RCC 7860 (cell line): ENCODE measurements around the gene KRTAP12-3.
"Not testable (repeated sequence)": the region's sequence is repeated elsewhere in the genome, so short reads cannot be mapped to it uniquely, and the experiment has no call there.

Experiments
- DNase-seq: peaks from one replicate; pipeline ENCODE4 v3.0.0-alpha.2; 2015; ENCODE audit warnings: low spot score
- FAIRE-seq: peaks from 2 replicates; lab custom pipeline; 2012; peaks lifted over from hg19 to GRCh38; lab: Jason Lieb, UNC

Gene KRTAP12-3

DNA sequence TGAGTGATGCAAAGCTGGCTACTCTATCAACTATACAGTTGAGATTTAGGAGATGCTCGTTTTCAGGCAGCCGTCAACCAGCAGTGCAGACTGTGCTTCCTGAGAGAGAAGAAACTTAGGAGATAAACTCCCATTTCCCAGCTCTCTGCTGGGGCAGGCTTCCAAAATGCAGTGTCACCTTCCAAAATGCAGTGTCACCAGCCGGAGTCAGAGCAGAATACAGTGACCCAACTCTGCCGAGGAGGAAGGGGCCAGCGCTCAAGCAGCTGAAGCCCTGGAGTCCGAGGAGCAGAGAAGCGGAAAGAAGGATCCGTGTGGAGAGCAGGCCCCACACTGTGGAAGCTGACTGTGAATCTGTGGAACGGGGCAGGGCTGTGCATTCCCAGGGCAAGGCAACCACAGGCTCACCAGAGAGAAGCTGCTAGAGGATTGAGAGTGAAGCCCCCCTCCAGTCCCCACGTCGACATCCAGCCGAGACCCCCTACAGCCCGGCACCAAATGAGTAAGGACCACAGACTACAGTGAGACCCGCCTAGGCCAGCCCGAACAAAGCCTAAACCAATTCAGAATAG, 24.9 kb downstream of the KRTAP12-3 start:
- FAIRE-seq (no peak), DNase-seq (no peak)

DNA sequence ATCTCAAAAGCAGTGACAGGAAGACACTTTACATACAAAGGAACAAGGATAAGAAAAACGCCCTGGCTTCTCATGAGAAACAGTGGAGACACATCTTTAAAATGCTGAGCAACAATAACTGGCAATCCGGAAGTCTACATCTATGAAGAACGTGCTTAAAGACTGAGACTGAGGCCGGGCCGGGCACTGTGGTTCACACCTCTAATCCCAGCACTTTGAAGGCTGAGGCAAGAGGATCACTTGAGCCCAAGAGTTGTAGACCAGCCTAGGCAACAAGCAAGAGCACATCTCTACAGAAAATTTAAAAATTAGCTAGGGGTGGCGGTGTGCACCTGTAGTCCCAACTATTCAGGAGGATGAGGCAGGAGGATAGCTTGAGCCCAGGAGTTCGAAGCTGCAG, 26.3 kb downstream of the KRTAP12-3 start:
- DNase-seq (no peak), FAIRE-seq (no peak)

- no peak for DNase-seq
- no peak for FAIRE-seq
These were observed 26.8 kb downstream of the KRTAP12-3 start for GRCh38 chr21:44684483-44684882.

DNA sequence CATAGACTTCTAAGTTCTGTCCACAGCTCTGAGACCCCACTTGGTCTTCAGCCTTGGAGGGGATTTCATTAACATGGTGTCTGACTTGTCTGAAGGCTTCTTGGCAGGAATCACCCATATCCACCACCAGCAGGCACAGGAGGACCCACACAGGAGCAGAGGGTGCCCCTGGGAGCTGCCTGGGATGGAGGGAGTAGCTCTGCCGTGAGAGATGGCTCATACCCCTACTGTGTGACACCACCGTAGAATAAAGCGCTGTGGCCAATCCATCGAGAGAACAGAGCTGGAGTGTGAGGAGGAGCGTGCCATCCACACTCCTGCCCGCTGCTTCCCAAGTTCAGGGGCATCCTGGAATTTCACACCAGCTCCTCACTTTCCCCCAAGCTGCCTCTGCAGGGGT, 27.3 kb downstream of the KRTAP12-3 start:
- FAIRE-seq: not testable (repeated sequence)

GRCh38 chr21:44686000-44686781, 28.5 kb downstream of the KRTAP12-3 start:
- DNase-seq: no peak
- no peak for FAIRE-seq

More for the DNA sequence above, 27.3 kb downstream of the KRTAP12-3 start:
- DNase-seq: not testable (repeated sequence)

DNA sequence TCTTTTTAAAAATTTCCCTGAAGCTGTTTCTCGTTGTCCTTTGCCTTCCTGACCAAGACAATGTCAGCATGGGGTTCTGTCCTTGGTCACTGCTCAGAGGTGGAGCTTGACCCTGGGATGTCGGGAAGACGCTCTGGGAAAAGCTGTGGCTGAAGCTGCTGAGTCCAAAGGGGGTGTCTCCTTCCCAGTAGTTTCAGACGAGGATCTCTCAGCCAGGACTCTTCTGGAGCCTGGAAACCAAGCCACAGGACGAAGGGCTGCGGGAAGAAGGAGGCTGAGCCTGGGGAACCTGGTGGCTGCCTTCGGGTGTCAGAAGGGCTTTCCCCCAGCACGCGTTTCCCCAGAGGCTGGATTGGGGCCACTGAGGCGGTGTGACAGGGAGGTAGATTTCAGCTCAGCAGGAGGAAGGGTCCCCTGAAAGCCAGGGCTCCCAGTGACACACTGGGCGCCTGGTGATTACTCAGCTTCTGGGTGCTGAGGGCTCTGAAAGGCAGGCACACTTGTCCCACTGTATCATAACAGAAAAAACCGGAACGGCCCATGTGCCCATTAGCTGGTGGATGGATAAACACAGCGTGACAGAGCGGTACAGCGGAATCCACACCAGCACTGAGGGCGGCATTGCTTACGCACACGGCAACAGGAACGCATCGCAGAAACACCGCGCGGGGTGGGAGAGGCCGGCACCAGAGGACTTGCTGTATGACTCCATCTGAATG, 29.3 kb downstream of the KRTAP12-3 start:
- DNase-seq (no peak), FAIRE-seq (no peak)

GRCh38 chr21:44687671-44688070, 29.9 kb downstream of the KRTAP12-3 start:
- FAIRE-seq (no peak), DNase-seq (no peak)

DNA sequence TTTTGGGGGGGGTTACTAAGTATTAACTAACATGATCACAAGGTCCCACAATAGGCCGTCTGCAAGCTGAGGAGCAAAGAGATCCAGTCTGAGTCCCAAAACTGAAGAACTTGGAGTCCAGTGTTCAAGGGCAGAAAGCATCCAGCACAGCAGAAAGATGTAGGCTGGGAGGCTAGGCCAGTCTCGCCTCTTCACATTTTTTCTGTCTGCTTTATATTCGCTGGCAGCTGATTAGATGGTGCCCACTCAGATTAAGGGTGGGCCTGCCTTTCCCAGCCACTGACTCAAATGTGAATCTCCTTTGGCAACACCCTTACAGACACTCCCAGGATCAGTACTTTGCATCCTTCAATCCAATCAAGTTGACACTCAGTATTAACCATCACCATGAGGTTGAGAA, 32.0 kb downstream of the KRTAP12-3 start:
- DNase-seq, FAIRE-seq: not testable (repeated sequence)

- DNase-seq: no peak
- FAIRE-seq: no peak
These were observed 34.0 kb downstream of the KRTAP12-3 start for GRCh38 chr21:44691686-44692085.

DNA sequence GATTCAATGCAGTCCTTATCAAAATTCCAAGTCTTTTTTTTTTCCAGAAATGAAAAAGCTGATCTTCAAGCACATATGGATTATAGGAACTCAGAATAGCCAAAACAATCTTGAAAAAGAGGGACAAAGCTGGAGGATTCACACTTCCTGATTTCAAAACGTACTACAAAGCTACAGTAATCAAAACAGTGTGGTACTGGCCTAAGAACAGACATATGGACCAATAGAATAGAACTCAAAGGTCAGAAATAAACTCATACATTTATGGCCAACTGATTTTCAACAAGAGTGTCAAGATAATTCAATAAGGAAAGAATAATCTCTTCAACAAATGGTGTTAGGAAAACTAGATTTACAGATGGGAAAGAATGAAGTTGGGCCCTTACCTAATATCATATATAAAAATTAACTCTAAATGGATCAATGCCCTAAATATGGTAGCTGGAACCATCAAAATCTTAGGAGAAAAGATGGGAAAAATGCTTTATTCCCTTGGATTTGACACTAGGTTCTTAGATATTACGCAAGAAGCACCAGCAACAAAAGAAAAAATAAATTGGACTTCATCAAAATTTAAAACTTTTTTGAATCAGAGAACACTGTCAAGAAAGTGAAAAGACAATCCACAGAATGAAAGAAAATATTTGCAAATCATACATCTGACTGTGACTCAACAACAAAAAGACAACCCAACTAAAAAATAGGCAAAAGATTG, 35.2 kb downstream of the KRTAP12-3 start:
- DNase-seq (no peak), FAIRE-seq (no peak)

GRCh38 chr21:44694776-44695175, 37.0 kb downstream of the KRTAP12-3 start:
- DNase-seq (no peak), FAIRE-seq (no peak)

DNA sequence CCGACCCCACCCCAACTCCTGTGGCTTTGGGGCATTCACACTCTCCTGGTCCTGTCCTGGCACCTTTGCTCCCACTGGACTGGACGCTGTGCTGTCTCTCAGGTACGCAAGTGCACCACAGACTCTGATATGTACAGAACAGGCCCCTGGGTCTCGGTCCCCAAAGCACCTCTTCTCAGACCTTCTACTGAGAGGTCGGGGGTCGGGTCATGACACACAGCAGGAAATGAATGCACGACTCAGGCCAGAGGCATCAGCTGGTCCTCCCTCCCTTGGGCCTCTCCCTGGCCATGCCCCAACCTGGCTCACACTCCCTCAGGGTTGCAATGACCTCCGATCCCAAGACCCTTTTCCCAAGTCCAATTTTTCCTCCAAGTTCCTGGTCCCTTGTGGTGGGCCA, 37.5 kb downstream of the KRTAP12-3 start:
- DNase-seq (no peak), FAIRE-seq (no peak)

GRCh38 chr21:44695641-44696040, 37.9 kb downstream of the KRTAP12-3 start:
- DNase-seq (no peak), FAIRE-seq (no peak)

GRCh38 chr21:44696572-44696971, 38.8 kb downstream of the KRTAP12-3 start:
- DNase-seq: no peak
- no peak for FAIRE-seq

- not testable (repeated sequence) for FAIRE-seq, DNase-seq
These were observed 39.6 kb downstream of the KRTAP12-3 start, which contains the start of gene KRTAP10-12 for GRCh38 chr21:44697172-44697810. KRTAP10-12 (plus strand) TSS chr21:44697172; CDS start chr21:44697202, 30 bp downstream.

DNA sequence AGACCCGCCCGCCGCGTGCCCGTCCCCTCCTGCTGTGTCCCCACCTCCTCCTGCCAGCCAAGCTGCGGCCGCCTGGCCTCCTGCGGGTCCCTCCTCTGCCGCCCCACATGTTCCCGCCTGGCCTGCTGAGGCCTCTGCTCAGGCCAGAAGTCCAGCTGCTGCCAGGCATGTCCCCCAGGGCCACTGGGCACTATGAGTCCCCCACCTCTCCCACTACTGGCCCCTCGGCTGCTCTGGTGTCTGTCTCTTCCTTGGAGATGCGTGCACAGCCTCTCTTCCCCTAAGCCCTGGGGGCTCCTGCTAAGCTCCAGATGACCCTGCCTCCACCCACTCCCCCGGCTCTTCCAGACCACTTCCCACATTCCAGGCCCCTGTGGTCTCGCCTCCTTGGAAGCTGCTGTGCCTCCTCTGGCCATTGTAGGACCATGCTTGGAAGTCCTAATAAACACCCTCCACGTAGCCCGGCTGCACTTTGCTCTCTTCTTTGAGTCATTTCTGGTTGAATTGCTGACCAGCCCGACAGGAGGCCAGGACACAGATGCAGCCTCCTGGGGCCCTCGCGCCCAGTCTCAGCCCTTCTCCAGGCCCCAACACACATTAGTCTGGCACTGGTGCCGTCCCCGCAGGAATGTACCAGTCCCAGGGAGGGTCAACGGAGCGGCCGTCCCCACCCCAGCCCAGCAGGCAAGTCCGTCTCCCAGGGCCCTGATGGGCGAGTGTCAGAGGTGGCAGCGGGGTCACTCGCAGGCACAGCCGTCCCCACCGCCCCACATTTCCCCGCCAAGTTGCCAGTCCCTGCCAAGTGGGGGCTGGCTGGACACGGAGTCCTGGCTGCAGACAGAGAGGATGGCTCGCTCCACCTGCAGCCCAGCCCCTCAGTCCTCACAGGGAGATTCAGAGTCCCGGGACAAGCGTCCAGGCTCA, 40.3 kb downstream of the KRTAP12-3 start:
- no peak for FAIRE-seq
- no peak for DNase-seq

- no peak for FAIRE-seq
These were observed 41.8 kb downstream of the KRTAP12-3 start for GRCh38 chr21:44699502-44700001.

DNA sequence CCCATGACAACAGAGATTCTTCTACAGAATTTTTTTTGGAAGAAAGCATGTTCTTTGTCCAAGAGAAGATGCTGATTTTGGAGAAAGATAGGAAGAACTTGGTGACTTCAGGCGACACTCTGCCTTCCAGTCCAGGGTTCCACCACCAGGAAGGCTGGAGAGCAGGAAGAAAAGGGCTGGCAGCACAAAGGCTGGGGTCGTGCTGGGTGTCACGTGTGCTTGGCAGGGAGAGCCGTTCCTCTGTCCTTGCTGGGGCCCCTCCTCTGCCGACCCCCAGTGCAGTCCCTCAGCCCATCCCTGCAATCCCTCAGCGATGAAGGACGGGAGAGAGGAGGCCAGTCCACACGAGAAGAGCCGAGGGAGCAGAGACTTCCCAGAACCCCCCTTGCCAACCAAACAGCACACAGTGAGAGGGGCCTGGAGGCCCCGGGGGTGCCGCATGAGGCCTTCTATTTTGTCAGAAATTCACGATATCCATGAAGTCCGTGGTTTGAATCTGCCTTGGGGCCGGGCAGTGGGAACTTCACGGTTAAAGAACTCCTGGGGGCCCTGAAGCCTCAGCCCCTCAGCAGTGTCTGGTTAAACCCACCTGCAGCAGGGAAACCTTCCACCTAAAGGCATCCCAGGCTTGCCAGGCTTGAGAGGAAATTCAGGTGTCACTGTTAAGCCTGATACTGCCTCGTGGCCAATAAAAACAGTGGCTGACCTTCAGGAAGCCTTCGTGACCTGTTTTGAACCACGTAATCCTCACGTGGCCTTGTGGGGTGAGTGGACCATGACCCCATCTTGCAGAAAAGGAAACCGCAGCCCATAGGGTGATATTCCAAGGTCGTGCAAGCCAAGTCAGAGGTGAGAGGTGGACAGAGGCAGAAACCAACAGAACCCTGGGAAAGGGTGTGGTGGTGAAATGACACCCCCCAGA, 42.6 kb downstream of the KRTAP12-3 start:
- no peak for FAIRE-seq

More at GRCh38 chr21:44699502-44700001, 41.8 kb downstream of the KRTAP12-3 start:
- DNase-seq: no peak

More for the DNA sequence above, 42.6 kb downstream of the KRTAP12-3 start:
- no peak for DNase-seq
